NCI-H69 (cell line): ENCODE measurements around the gene MED14.

Experiments
- DNase-seq: peaks from one replicate; lab custom pipeline; 2025; lab: John Stamatoyannopoulos, UW

MED14 gene

DNA sequence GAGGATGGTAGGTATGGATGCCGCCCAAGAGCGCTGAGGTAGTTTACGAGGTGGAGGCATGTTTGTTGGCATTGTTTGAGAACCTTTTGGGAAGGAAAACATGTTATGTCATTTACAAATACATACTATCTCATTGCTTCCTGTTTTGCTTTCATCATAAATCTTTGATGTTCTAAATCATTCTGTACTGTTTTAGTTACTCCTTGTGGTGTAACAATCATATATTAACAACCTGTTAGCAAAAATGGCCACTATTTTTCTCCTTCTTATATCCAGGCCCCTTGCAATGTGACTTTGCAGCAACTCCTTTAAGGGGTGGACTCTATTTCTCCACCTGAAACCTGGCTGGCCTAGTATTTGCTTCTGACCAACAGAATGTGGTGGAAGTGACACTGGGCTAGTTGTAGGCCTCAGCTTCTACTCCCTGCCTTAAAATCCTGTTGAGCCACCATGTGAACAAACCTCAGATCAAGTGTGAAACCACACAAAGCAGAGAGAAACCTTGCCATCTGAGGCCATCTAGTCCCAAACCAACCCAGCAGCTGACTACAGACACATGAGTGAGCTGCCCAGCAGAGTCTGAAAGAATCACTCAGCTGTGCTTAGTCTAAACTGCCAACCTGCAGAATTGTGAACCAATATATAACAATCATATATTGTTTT, 72.1 kb downstream of the MED14 start:
- DNase-seq, result no peak

DNA sequence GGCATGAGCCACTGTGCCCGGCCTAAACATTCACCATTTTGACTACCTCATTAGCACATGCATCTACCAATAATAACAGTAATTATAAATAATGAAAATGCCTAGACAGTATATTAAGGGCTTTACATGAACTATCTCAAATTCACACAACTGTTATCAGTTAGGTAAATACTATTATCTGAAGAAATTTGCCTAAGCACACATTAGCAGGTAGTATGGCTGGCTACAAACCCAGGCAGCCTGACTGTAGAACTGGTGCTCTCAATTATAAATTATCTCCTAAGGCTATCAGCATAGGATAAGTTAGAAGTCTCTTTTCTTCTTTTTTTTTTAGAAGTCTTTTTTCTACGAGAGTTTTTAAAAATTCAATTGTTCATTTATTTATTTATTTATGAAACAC, 73.9 kb downstream of the MED14 start:
- no peak for DNase-seq

GRCh38 chrX:40660381-40660780, 75.0 kb downstream of the MED14 start:
- no peak for DNase-seq

GRCh38 chrX:40653535-40653934, 81.8 kb downstream of the MED14 start:
- DNase-seq, result no peak

- DNase-seq, result no peak
These were observed 82.7 kb downstream of the MED14 start for GRCh38 chrX:40652664-40653063.

GRCh38 chrX:40651620-40652223, 83.6 kb downstream of the MED14 start:
- peak; percentile 76 for DNase-seq

DNA sequence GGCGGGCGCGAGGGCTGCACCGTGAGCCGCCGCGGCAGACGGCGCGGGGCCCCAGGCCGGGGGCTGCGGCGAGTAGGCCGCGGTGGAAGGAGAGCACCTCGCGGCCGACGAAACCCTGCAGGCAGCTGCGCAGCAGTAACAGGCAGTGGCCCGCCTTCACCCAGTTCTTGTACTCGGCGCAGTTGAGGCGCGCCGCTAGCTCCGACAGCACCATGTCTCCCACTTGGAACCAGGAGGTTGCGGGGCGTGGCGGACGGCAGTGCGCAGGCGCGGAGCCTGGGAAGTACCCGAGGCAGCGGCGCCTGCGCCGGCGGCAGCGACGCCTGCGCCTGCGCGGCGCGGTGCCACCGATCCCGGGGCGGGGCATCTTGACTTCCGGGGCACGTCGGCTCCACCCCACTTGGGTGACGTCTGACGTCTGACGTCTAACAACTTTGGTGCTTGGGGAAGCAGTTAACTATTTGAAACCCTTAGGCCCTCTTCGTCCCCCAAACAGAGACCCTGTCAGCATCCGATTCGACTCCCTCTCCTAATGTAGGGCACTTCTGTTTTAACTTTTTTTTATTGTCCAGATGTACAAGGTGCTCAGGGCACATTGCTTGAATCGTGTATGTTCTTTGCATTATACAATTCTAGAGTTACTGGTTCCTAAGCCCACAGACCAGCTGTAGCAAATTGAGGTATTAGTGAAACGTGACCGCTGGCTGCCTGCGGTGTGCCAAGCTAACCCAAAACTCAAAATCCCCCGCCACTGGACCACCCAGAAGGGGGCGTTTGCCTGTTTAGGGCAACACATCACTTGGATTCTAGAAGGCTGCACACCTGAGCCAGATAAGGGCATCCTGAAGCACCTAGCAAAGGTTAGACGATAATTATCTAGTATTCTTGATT, 87.8 kb downstream of the MED14 start, which contains the start of gene CXorf38:
TSS of gene CXorf38 (minus strand) at position 255 of the 891 bp plus-strand sequence. CDS start at position 214, 41 bp downstream.
- DNase-seq, result peak; percentile 93

- peak; percentile 56 for DNase-seq
These were observed 88.6 kb downstream of the MED14 start for GRCh38 chrX:40646489-40647306.

GRCh38 chrX:40644821-40645358, 90.5 kb downstream of the MED14 start:
- DNase-seq, result no peak

DNA sequence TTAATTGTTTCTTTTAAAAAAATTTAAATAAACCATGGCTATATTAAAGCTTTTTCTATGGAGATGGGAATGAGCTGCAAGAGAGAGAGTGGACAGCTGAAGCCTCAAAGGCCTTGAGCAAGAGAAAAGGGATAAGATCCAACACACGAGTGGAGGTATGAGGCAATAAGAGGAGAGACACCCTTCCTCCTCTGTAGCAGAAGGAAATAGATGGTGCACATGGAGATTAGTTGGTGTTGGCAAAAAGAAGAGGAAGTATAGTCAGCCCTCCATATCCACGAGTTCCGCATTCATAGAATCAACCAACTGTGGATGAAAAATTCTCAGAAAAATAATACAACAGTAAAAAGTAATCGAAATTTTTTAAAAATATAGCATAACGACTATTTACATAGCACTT, 91.2 kb downstream of the MED14 start:
- no peak for DNase-seq

DNA sequence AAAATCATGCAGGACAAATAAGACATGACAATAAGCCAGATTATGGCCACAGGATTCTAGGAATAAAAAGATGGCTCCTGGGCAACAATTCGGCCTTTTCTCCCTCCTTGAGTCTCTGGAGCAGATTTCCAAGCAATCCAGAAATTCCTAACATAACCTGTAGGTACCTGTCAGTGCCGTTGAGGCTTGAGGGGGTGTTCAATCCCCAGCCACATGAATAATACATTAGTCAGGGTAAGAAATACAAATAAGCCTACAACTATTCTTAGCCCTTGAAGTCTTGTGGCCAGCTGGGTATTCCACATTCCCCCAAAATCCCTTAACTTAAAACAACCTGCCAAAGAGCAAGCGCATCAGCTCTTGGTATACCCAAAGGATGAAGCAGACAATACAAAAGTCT, 97.7 kb downstream of the MED14 start:
- DNase-seq, result no peak

DNA sequence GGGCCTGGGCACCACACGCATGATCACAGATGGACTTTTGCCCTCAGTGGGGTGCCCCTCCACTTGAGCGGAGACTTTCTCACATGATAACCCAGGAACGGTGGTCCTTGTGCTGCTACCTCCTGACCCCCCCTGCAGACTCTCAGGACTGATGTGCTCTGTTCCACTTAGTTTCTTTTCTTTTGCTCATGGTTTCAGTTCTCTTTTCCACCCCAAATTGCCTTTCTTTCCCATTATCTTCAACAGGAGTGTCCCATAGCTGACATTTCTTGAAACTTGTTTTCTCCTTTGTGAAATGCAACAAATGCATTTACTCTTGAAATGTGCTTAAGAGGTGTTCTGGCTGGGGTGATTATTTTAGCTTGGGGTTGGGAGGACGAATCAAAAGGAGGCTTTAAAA, 103.1 kb downstream of the MED14 start:
- no peak for DNase-seq

- DNase-seq, result no peak
These were observed 106.8 kb downstream of the MED14 start for GRCh38 chrX:40628506-40628905.

GRCh38 chrX:40625294-40625693, 110.0 kb downstream of the MED14 start:
- no peak for DNase-seq

DNA sequence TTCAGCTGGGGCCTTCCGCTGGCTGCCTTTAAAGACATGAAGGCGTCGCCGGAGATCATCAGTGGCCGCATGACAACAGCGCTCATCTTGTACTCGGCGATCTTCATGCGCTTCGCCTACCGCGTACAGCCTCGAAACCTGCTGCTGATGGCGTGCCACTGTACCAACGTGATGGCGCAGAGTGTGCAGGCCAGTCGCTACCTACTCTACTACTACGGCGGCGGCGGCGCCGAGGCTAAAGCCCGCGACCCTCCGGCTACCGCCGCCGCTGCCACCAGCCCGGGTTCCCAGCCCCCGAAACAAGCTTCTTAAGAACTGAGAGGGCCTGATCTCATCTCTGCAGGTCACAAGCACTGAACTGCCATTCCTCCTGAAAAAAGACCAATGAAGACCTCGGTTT, 111.7 kb downstream of the MED14 start:
- DNase-seq, result no peak

DNA sequence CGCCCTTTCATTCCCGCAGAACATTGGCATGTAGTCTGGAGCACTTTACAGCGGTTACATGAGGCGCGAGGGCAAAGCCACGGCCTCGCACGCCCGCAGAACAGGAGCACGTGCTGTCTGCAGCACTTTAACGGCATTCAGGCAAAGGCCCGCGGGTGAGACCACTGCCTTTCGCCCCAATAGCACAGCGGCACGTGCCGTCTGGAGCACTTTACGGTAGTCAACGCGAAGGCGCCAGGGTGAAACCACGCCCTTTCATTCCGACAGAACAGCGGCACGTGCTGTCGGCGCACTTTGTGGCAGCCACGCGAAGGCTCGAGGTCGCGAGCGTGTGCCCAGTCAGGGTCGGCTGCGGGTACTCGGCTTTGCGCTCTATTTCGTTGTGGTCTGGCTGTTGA, 112.2 kb downstream of the MED14 start, which contains the start of gene MPC1L:
TSS of gene MPC1L (plus strand) at position 290 of the 398 bp plus-strand sequence. CDS start 138 bp downstream, outside the sequence.
- no peak for DNase-seq

GRCh38 chrX:40622479-40623138, 112.7 kb downstream of the MED14 start:
- no peak for DNase-seq

GRCh38 chrX:40617566-40617965, 117.8 kb downstream of the MED14 start:
- DNase-seq, result no peak

DNA sequence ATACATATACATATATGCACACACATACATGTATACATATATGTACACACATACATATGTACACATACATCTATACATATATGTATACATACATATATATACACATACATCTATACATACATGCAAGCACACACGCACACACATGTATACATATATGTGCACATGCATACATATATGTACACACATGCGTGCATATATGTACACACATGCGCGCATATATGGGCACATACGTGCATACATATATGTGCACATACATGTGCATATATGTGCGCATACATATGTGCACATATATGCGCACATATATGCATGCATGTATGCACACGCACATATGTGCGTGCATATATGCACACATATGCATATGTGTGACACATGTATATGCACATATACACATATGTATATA, 119.4 kb downstream of the MED14 start:
- DNase-seq, result no peak

DNA sequence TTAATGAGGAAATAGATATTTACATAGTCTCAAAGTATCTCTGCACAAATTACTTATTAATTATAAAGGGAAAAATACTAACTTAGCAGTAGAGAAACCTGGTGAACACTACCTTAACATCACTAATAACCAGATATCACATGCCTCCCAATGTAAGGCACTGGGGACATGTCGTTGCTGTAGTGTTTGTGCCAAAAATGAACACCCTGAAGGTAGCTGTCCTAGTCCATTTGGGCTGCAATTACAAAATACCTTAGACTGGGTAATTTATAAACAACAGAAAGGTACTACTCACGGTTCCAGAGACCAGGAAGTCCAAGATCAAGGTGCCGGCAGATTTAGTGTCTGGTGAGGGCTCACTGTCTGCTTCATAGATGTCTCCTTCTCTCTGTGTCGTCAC, 122.8 kb downstream of the MED14 start:
- DNase-seq, result no peak

DNA sequence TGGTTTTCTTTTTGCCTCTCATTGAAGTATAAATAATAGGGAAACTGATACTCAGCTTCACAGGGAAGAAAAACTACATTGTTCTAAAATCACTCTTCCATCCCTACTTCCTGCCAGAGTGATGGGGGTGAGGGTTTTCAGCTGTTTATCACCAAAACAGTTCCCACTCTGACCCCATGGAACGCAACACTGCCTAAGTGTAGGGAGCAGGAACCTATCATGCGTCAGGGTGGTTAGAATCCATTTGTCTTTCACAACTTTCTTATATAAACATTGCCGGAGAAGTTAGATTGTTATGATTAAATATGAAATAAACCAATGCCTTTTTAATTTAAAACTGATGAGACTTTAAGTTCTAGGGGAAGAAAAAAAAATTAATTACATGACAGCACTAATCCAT, 128.0 kb downstream of the MED14 start:
- DNase-seq, result no peak
